GM18517 (cell line): ENCODE results near the gene TRMU.
A peak's percentile ranks its signal among the peaks of the same experiment; 100 is the strongest.

ENCODE experiments used
- ATAC-seq: cut with Tn5 transposase; IDR thresholded peaks from one replicate; pipeline ENCODE4 v1.9.1; 2021; ENCODE audit warnings: mild to moderate bottlenecking, moderate library complexity; ENCODE audit not compliant: unreplicated experiment

Gene TRMU

DNA sequence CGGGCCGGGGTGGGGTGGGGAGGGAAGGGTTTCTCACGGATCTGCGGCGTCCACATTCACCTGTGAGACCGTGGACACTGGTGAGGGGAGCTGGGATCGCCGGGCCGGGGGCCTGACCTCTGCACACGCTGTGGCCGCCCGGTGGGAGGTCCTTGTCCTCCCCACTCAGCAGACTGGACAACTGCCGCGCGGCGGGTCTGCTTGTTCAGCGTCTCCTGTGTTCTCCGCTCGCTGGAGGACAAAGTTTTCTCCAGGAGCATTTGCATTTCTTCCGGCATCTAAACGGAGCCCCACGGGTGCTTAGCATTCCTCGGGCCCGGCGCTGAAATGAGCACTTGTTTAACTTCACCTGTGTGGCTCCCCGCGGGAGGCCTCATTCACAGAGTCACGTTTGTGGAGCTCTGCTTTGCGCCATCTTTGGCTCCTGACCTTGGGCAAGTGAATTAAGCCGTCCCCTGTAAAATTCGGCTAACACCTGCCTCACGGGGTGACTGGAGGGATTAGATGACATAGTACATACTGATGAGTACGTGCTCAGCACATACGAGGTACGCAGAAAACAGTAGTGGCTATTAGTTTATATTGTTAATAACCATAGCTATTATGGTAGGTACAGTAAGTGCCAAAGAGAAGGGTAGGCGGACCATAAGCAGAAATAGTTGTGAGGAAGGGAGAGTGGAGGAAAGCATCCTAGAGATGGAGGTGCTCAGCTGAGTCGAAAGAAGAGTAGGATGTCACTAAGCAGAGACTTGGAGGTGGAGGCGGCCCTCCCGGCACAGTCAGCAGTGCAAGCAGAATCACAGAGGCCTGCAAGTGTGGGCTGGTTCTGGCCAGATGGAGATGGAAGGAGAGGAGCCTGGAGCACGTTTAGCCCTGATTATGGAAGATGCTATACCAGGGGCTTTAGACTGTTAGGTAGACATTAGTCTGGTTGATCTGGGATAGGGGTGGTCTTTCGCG, 885 bp downstream of the TRMU start:
- ATAC-seq: peak; percentile 15

DNA sequence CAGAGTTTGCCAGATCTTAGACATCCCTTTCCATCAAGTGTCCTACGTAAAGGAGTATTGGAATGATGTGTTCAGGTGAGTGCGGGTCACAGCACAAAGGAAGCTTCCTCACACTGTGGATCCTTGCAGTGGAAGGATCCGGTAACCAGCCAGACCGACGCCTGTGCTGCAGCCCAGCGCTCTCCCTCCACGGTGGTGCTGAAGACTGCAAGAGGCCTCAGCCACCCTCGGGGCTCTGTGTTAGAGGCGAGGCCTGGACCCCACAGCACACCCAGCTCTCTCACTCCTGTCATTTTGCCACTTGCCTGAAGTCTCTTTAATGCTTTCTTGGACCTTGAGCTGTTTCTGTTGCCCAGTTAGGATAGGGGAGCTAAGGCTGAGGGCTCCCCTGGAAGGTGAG, 2.4 kb downstream of the TRMU start:
- no peak for ATAC-seq

- ATAC-seq: no peak
Observed at GRCh38 chr22:46338636-46339035, 3.1 kb downstream of the TRMU start.

- ATAC-seq: no peak
Observed at GRCh38 chr22:46339956-46340355, 4.4 kb downstream of the TRMU start.

DNA sequence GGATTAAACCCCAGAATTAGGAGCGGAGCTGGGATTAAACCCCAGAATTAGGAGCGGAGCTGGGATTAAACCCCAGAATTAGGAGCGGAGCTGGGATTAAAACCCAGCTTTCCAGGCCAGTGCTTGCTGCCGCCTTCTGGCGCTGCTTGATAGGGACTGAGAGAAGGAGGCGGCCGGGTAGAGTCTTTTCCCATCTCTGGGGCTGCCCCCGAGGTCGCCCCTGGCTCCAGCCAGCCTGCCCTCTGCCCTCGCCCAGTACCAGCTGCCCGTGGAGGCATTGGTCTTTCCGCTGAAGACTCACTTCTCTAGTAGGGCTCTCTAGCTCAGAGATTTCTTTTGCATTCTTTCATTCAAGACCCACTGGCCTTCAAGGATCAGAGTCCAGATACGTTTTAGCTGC, 5.2 kb downstream of the TRMU start:
- ATAC-seq: no peak

- ATAC-seq: no peak
Observed at GRCh38 chr22:46346680-46347405, 11.3 kb downstream of the TRMU start.

- no peak for ATAC-seq
Observed at GRCh38 chr22:46347646-46348045, 12.1 kb downstream of the TRMU start.

DNA sequence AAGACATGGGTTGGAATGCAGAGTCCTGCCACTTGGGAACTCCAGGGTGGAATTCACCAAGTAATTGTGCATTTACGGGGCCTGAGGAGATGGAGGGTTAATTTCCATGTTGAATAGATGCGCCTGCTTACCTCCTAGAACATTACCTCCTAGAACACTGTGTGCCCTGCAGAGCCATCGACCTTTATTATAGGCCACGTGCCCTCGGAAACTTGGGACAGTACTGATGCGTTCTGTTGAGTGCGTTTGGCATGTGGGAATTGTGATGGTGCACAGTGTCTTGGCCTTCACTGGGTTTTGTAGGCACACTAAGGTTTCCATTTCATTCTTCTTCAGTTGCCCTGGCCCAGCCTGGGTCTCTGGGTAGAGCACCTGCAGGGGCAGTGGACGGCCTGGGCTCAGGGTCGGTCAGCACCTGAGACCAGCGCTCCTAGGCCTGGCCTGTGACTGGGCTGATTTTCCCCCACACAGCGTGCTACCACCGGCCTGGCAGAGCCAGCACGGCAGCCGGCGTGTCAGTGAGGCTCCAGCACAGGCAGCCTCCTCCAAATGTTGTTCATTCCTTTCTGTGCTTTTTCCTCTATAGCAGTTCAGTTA, 12.7 kb downstream of the TRMU start:
- ATAC-seq: no peak

- ATAC-seq: no peak
Observed at GRCh38 chr22:46349238-46349637, 13.7 kb downstream of the TRMU start.

DNA sequence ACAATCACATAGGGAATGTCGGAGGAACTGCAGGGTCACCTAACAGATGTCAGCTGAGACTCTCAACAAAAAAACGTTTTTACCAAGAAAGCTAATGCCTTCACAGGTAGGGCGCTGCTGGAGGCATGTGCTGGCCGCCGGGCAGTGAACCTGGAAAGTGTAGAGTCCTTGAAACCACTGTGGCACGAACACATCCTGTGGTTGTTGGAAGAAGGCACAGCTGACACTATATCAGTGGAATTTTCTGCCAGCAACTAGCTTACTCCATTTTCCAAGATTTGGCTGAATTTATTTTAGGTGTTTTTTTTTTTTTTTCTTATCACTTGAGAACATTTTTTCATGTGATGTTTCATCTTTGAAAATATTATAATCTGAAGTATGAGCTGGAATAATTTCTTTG, 14.2 kb downstream of the TRMU start:
- ATAC-seq: no peak

DNA sequence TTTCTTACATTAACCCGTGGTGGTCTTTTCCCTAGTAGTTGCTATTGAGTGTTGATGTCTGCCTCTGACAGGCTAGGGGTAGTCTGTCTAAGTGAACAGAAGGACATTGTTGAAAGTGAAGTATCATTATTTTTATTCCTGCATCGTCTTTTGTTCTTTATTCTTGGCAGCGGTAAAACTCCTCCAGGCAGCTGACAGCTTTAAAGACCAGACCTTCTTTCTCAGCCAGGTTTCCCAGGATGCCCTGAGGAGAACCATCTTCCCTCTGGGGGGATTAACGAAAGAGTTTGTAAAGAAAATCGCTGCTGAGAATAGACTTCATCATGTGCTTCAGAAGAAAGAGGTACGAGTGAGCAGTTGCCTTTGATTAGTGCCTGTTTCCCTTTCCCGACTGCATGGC, 14.6 kb downstream of the TRMU start:
- no peak for ATAC-seq

- no peak for ATAC-seq
Observed at GRCh38 chr22:46350646-46351045, 15.1 kb downstream of the TRMU start.

GRCh38 chr22:46351131-46351735, 15.7 kb downstream of the TRMU start:
- no peak for ATAC-seq

- no peak for ATAC-seq
Observed at GRCh38 chr22:46351767-46352166, 16.3 kb downstream of the TRMU start.

DNA sequence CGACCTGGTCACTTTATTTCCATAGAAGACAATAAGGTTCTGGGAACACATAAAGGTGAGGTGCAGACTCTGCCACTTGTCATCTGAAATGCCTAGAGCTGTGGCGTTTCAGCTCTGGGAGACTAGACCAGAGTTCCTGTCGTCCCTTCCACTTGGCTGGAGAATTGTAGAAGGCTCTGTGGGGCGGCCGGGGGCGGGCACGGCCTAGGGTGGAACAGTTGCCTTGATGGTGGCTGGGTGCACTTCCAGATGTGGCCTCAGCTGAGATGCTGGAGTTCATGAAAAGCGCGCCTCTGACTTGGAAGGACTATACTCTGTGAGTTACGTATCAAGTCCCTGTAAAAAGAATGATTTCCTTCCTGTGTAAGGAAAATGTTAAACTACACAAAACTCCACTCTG, 16.8 kb downstream of the TRMU start:
- ATAC-seq: no peak

DNA sequence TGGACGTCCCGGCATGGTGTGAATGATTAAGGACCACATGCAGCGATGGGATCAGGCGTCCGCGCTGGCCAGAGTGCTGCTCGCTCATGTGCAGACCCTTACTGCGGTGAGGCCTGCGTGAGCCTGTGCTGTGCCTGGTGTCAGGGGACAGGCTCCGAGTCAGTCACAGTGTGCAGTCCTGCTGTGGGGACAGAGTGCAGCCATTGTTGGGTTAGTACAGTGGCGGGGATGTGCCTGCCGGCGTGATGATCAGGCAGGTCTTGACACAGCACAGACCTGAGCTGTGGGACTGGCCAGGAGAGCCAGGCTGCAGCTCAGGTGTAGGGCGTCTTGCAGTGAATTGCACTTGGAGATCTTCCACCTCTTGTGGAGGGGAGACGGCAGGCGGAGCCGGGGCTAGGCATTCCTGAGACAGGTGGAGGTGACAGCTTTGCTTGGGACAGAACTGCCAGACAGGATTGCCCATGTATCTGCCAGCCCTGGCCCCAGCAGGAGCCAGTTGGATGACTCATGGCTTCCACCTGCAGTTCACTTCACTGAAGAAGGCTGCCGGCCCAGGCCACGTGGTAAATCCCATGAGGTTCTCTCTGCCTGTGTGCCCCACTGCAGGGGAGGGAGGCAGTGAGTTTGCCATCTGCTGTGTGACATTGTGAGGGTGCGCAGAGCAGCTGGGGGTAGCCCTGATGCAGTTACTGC, 17.3 kb downstream of the TRMU start:
- no peak for ATAC-seq

DNA sequence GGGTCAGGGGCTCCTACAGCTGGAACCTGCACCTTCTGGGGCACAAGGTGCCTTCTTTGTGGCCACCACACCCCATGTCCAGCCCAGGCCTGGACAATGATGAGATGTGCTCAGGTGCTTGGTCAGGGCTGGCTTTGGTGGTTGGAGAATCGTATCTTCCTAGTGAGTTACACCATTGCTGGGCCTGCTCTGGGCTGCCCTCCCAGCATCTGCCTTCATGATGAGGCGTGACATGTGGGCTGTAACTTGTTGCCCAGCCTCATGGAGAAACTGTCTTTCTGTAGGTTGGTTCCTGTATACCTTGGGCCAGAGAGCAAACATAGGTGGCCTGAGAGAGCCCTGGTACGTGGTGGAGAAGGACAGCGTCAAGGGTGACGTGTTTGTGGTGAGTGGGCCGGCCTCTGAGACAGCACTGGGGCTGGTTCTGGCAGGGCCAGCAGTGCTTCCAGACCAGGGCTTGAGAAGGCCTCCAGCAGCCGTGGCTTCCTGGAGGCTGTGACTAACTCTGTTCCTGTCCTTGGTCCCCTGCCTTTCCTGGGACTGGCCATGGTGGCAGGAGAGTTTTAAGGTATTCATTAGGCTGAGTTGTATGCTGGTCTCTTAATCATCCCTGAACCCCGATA, 18.1 kb downstream of the TRMU start:
- no peak for ATAC-seq

GRCh38 chr22:46354176-46354992, 18.9 kb downstream of the TRMU start:
- no peak for ATAC-seq

- no peak for ATAC-seq
Observed at GRCh38 chr22:46354993-46355305, 19.4 kb downstream of the TRMU start.
